HL-60 (cell line): Measurements from ENCODE around the gene GPC1.

Experiments
- CTCF ChIP-seq: IDR thresholded peaks from one replicate; pipeline ENCODE4 v1.5.1; 2011; ENCODE audit warnings: low read length, control low read depth, inconsistent platforms; ENCODE audit not compliant: insufficient read depth
- GABPA ChIP-seq: IDR thresholded peaks from 2 replicates; pipeline ENCODE4 v1.6.1; 2012; ENCODE audit warnings: low read depth
- POLR2AphosphoS5 ChIP-seq: IDR thresholded peaks from 2 replicates; pipeline ENCODE4 v1.6.1; 2012; ENCODE audit warnings: low read depth
- REST ChIP-seq: IDR thresholded peaks from 2 replicates; pipeline ENCODE4 v1.6.1; 2012; ENCODE audit warnings: low read depth; ENCODE audit not compliant: insufficient replicate concordance
- SPI1 ChIP-seq: IDR thresholded peaks from 2 replicates; pipeline ENCODE4 v1.6.1; 2012; ENCODE audit warnings: low read depth, mild to moderate bottlenecking, borderline replicate concordance

- TF ChIP-seq POLR2AphosphoS5 (no peak), CTCF (no peak), SPI1 (no peak), REST (no peak), GABPA (no peak)
Measured at GRCh38 chr2:240477916-240478315, 42.5 kb downstream of the GPC1 start.
